LoVo (cell line): Measurements from ENCODE around the gene THSD7B.
"Not testable (repeated sequence)": the region's sequence is repeated elsewhere in the genome, so short reads cannot be mapped to it uniquely, and the experiment has no call there.

ENCODE experiments used
- DNase-seq: peaks from one replicate; pipeline ENCODE4 v3.0.0-alpha.2; 2016; ENCODE audit warnings: low spot score

THSD7B gene

DNA sequence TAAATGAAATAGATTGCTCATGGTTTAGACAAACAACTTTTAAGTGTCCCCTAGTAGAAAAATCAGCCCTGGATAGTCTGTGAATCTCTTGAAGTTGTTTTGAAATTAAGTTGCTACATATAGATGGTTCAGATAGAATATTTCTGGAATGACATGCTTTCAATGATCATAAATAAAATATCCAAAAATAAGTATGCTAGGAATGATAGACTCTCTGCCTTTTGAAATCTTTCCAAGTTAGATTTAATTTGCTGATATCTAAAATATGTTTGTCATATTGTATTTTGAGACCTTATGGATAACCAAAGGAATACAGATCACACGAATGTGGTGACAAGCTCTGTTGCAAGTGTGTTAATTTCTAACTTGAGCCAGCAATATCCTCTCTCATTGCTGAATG is 488.7 kb downstream of the THSD7B start:
- no peak for DNase-seq

DNA sequence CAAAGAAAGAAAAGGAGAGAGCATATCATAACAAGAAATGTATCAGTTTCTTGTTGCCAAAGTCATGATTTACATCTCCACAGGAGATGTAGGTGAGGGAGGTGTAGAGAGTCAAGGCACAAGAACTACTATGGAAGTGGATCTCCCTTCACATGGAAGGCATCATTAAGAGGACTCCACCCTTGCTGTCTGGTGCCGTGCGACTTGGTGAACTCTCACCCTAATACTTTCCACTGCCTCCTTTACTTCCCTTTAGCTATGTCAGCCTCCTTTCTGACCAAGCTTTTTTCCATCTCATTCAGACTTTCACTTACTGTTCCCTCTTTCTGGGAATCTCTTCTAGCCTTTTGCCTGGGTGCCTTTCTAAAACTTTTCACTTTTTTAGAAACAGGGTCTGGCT is 490.0 kb downstream of the THSD7B start:
- no peak for DNase-seq

DNA sequence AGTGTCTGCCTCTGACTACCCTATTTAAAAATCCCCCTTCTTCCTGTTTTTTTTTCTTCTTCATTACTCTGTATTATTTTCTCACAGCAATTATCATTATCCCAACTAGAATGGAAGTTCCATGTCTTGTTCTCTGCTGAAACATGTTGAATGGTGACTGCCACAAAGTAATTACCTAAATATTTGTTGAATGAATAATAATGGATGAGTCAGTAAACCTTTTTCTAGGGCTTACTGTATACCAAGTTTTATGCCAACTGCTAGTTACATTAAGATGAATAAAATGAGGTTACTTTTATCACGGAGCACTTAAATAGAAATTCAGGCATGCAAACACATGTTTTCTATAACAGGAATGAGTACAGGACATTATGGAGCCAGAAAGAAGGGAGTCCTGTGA is 490.6 kb downstream of the THSD7B start:
- no peak for DNase-seq

DNA sequence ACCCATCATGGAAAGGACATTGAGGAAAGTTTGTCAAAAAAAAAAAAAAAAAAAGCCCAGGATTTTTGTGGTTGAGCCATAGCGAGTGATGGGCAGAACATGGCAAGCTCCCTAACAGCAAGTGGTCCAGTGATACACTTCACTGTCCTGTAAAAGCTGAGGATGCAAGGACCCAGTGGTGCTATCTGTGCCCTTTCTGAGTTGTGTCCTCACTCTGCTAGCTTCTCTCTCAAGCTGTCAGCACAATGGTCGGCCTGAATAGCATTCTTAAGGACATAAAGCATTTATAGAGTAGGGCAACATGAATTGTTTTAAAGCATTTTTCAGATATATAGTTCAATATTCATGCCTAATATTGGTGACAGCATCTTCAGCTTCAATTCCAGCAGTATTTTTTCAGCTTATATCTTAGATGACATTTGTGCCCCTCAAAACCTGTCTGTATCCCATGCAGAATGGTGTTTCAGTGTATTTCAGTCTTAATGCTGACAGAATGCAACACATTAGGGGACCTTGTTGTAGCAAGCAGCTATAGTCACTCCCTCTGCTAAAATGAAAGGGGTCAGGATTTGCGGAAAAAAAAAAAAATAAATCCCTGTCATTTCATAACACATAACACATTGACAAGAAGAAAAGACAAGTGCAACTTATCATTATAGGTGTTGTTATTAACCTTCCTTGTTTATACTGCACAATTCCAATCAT is 496.7 kb downstream of the THSD7B start:
- DNase-seq: no peak

DNA sequence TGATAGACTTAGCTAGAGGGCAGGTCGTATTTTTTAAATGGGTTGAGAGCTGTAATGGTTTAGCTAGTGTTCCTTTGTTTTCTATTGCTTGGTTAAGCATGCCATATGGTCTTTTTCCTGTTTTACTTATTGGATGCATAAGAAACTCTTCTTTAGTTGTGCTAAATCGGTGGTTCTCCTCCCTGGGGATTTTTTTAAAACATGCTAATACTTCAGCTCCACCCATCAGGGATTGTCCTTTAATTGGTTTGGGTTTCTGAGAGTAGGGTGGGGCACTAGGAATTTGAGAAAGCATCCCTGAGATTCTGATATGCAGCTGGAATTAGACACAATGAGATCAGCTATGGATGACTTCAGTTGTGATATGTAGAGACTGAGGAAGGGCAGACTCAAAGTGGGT is 497.2 kb downstream of the THSD7B start:
- no peak for DNase-seq

DNA sequence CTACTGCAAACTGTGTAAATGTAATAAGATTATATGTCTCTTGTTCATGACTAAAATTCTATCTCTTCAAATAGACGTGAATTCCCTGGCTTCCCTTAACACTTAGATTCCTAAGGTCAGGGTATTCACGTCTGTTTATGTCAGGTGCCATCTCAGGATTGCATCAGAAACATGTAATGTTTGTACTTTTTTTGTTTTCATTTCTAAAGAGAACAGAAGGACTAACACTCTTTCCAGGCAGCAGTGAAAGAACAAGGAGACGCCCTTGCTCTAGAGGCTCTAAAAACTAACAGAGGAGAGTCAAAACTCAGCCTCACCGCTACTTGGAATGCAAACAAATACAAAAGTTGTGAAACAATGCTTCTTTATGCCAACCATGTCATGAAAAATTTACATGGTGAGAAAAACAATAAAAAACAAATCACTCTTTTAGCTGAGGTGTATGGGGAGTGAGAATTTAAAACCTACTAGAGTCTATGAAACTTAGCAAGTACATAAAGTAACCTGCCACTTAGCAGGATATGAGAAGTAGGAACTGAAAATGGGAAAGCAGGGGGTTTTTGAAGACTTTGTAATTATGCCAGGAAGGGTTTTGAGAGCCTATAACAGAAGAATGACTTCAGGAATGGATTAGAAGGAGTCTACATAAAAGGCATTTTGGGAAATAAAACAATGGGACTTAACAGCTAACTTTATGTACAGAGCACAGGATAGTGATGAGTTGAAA is 522.7 kb downstream of the THSD7B start:
- no peak for DNase-seq

DNA sequence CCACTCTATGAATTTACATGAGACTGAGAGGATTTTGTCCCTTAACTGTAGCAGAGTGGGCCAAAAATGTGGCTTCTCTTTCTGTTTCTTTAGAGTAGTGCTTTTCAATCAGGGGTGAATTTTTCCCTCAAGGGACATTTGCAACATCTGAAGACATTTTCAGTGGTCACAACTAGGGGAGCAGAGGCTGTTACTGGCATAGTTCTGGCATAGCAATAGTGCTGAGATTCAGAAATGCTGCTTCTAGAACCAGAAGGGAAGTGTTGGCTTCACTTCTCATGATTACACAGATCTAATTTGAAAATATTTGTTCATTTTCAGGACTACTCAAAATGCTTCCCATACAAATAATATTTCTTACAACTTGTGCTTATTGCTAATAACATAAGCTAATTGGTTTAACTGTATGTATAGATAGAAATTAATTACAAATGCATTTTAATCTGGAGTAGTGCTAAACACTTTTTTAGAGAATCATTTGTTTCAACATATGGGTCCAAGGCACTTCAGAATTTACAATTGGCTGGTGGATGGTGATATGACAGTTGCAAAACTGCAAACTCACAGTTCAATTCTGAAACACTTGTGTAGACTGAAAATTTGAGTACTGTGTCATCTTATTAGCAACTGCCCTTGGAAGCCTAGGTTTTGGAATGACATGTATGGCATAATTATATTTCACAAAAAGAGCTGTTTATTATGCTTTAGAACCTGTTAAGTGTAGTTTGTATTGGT is 526.7 kb downstream of the THSD7B start:
- DNase-seq: no peak

DNA sequence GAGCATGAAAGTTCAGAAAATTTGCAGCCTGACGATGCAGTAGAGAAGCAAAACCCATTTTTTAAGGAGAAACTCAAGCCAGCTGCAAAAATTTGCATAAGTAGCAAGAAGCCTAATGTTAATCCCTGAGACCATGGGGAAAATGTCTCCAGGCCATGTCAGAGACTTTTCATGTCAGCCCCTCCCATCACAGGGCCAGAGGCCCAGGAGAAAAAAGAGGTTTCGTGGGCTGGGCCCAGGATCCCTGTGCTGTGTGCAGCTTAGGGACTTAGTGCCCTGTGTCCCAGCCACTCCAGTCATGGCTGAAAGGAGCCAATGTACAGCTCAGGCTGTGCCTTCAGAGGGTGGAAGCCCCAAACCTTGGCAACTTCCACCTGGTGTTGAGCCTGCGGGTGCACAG is 533.0 kb downstream of the THSD7B start:
- no peak for DNase-seq

DNA sequence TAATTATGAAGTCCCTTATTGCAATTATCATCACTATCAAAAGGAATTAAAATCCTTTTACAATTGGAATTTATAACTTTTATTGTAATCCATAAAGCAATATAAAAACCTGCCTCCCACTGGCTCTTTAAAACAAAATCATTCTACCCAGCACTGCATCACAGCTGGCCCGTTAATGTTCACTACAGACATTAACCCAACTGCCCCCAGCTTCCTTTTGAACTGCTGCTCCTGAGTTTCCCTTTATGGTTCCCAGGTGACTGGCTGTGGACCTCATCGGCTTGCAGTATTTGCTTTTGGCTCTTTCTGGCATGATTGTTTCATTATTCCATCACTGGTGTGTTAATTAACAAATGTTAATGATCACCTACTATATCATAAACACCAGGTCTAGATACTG is 535.6 kb downstream of the THSD7B start:
- no peak for DNase-seq

DNA sequence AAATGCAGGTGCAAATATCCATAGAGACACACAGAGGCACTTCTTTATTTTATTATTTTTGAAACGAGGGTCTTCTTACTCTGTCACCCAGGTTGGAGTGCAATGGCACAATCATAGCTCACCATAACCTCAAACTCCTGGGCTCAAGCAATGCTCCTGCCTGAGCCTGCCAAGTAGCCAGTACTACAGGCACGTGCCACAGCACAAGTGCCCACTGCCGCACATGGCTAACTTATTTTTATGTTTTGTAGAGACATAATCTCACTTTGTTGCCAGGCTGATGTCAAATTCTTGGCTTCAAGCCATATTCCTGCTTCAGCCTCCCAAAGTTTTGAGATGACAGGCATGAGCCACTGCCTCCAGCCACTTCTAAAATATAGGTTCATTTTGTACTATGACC is 537.6 kb downstream of the THSD7B start:
- DNase-seq: no peak

DNA sequence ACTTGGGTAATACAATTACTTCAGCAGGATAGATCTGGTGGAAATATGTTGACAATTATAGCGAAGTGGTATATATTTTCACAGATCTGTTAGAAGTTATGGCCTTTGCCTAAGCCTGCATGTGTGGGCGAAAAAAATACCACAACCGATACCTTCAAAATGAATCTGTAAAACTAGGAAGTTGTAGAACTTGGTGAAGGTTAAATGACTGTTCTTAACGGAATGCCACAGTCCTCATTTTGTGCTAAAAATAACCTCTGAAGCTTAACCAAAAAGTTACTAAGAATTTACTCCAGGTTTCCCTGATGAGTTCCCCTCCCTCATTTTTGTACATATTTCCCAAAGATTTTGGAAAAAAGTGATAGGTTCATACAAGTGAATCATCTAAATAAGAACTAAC is 550.7 kb downstream of the THSD7B start:
- no peak for DNase-seq

DNA sequence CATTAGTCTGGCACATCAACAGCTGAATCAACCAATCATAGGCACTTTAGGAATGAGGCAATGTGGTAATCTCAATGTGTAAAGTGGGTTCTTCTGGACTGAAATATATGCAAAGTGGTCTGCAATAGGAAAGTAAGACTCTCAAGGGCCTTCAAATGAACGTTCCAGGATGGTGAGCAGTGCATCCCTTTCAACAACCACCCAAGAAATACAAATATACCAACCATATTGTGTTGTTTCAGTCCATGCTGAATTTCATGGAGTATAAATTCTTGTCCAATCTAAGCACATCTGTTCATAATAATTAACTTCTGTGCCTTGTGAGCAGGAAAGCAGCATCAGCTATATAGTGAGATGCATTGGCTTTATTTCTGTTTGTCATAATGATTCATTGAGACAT is 556.2 kb downstream of the THSD7B start:
- DNase-seq: no peak

DNA sequence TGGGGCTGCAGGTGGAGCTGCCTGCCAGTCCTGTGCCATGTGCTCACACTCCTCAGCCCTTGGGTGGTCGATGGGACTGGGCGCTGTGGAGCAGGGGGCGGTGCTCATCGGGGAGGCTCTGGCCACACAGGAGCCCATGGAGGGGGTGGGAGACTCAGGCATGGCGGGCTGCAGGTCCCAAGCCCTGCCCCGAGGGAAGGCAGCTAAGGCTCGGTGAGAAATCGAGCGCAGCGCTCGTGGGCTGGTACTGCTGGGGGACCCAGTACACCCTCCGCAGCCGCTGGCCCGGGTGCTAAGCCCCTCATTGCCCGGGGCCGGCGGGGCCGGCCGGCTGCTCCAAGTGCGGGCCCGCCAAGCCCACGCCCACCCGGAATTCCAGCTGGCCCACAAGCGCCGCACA is 566.2 kb downstream of the THSD7B start:
- not testable (repeated sequence) for DNase-seq

DNA sequence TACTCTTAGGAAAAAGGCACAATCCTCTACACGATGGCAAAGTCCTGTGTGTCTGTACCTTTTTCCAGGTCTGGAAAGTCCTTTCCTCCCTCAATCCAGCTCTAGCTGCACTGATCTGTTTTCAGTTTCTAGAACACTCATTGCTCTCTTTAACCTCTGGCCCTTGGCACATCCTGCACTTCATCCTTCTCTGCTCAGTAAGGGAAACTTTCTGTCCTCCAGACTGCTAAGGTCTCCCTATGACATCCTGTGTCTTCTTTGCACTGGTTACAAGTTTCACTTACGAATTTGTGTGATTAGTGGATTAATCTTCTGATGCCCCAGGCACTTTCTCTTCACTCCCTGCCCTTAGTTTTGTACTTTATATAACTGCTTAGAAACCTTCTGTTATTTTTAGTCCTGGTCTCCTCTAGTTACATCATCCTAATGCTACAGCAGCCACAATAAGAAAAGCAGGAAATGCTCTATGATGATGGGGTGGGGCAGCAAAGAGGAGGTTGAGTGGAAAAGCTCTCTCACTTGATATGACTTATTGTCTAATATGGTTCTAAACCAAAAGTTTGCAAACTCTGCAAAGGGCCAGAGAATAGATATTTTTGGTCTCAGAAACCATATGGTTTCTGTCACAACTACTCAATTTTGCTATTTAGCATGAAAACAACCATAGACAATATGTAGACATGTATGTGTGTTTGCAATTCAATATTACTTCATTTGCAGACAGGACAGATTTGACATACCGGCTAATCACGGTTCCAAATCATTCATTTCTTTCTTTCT is 568.2 kb downstream of the THSD7B start:
- DNase-seq: no peak

DNA sequence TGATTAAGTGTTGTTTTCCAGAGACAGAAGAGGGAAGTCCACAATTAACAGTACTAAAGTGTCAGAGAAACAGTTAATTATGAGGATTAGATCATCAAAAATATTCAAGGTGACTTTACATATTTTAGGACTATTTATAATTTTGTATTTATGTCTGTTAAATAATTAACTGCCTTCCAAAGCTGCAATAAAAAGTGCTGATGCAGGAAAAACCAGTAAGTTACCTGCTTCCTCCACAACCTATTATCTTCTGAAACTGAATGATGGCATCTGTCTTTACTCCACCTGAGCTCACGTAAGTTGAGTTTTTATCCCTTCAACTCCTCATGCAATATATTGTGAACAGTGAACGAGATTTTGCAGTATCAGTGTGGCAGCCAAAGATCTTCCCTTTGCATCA is 570.7 kb downstream of the THSD7B start:
- no peak for DNase-seq

DNA sequence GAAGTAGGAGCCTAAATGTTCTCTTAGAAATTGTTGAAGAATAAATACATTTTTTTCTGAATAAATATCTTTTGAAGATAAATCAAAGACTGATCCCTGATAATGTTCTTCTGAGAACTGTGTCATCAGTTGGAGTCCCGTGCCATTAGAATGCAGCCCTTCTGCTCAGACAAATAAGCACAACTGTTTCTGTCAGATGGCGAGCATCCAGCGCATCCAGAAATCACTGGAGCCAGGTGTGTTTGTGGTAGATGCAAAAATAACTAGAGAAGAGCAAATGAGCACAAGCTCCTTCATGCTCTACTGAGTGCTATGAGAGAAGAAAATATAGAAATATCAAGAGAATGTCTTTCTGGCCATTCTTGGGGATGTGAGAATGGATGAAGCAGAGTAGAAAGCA is 573.7 kb downstream of the THSD7B start:
- DNase-seq: no peak

DNA sequence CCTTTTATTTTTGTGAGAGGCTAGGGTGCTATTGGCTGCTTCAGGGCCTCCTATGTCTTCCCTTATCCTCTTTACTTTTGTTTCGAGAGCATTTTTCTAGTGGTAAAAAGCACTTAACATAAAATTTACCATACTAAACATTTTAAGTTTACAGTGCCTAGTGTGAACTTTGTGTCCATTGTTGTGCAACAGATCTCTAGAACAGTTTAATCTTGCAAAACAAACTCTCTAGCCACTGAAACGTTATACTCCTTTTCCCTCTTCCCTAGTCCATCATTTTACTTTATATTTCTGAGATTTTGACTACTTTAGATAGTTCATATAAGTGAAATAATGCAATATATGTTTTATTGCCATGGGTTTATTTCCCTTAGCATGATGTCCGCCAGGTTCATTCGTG is 580.6 kb downstream of the THSD7B start:
- DNase-seq: no peak

DNA sequence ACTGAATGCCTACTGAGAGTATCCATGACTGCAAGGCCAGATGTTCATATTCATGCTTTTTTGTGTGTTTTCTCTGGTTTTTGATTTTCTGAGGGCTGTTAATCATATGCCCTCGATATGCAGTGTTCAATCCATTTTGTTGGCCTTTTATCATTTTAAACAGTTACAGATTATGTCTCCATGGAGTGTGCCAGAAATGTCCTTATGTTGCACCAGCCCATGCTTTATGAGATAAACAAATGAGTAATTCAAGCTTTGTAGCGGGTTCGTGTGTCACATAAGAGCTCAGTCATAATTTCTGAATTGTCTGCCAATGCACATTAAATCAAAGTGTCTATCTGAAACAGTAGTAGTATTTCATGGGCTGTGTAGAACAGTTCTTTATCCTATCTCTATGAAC is 583.0 kb downstream of the THSD7B start:
- no peak for DNase-seq

DNA sequence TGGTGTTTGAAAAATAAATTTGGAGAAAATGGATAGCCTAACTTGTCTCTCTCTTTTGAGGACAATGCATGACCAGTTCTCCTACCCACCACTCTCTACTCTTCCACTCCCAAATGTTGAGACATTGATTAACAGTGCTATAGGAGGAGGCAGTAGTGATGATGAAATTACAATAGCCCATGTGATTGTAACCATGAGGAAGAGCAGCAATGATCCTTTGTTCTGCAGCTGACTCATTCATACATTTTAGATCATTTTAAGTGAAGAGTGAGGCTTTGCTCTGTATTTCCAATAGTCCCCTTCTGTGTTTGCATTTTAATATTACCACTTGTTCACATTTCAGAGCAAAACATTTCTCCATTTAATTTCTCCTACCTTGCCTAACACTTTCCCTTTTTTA is 592.3 kb downstream of the THSD7B start:
- no peak for DNase-seq

DNA sequence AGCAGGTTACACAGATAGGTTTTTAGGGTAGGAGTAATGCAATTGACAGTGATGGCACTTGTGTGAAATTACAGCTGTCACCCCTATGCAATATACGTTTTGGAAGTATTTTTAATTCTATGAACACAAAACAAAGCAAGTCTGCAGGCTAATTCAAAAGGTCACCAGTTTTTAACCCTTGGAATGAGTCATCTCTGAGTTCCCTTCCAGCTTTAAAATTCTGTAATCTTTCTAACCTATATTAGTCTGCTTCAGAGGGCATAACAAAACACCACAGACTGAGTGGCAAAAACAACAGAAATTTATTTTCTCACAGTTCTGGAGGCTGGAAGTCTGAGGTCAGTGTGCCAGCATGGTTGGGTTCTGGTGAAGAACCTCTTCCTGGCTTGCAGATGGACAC is 602.0 kb downstream of the THSD7B start:
- no peak for DNase-seq

DNA sequence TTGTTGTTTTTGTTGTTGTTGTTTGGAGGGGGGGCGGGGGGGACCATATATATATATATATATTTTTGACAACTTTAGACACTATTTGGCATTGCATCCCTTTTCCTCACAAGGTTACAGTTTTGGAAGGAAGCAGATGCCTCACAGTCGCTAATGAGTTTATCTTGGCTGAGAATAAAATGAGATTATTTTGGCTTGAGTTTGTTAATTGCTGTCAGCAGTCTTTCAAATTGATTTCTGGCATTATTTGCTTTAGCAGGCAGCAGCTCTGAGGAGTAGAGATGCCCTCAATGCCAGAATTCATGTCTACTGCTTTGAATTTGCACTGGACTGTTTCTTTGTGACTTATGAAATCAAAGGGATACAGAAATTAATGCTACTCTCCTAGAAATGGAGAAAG is 603.8 kb downstream of the THSD7B start:
- DNase-seq: no peak

DNA sequence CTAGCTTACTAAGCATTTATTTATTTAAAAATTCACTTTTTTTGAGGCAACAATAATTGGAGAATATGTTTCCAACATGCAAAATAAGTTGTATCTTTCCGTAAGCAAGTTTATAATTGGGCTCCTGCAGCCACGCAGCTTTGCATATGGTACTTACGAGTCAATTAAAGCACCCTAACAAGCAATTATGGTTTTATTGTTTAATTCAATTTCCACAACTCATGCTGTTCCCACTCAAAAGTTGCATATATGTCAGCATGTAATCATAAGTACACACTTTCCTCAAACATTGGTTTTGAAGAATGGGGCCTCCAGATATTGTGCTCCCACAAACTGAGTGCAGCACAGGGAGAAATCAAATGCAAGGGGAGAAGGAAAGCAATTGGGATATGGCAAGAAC is 613.8 kb downstream of the THSD7B start:
- DNase-seq: no peak

DNA sequence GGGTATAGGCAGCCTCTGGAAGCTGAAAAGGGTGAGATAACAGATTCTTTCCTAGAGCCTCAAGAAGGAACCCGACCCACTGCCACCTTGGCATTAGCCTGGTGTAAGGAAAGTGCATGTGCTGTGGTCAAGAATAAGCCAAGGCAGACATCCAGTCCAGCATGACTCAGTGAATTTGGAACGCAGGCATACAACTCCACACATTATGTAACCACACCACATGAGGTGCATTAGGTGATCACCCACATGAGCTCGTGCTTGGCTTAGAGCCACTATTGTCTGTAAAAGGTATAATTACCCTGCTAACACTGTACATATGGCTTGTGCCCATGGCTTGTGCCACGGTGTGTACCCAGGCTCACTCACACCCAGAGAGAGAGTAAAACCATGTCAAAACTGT is 615.3 kb downstream of the THSD7B start:
- DNase-seq: no peak
